B cell (primary cell): ENCODE results near the gene STX12. TPM values are rescaled to one million over a fixed set of nuclear protein-coding genes. Genes with fewer than 3 reads are reported as not detected.
"Not testable (repeated sequence)": the region's sequence is repeated elsewhere in the genome, so short reads cannot be mapped to it uniquely, and the experiment has no call there.

Experiments
- ATAC-seq: fragments of 200-7000 bp; cut with Tn5 transposase; one replicate; pipeline ENCODE4 v1.10.0; 2021; ENCODE audit warnings: low read depth, mild to moderate bottlenecking, moderate number of reproducible peaks, moderate library complexity
- CTCF ChIA-PET: fragments of 350-600 bp; sonication (Branson Sonifier 250); formaldehyde crosslinking; loops from one replicate; lab custom pipeline; 2021; ENCODE audit warnings: antibody characterized with exemption, inconsistent platforms; lab: Charles Lee
- POLR2A ChIA-PET: fragments of 350-600 bp; sonication (Branson Sonifier 250); formaldehyde crosslinking; loops from one replicate; lab custom pipeline; 2021; ENCODE audit warnings: antibody characterized with exemption; lab: Charles Lee
- DNase-seq: peaks from one replicate; pipeline ENCODE4 v3.0.0; 2013
- H2AFZ ChIP-seq: 2 replicates; pipeline ENCODE4 v1.6.1; 2012; ENCODE audit warnings: mild to moderate bottlenecking, low read depth, low read length; ENCODE audit not compliant: insufficient read depth, poor library complexity, severe bottlenecking
- H3K27ac ChIP-seq, 2 donors: 1 replicate in 1 of 2; 2 replicates in 1 of 2; pipeline ENCODE4 v1.5.1; 2012 to 2013; ENCODE audit warnings: low read length in 2 of 2, mild to moderate bottlenecking in 2 of 2, moderate library complexity in 1 of 2
- H3K27me3 ChIP-seq, 4 experiments: fragments of 200-600 bp in 1 of 4; sonication (generic) in 1 of 4; replicated peaks in 1 of 4; 1 replicate in 2 of 4; 2 replicates in 2 of 4; pipeline versions ENCODE4 v1.6.1 to v1.7.0; 2013 to 2016; ENCODE audit warnings: low read length in 3 of 4, mild to moderate bottlenecking in 2 of 4, mixed read lengths in 1 of 4, moderate library complexity in 1 of 4; ENCODE audit not compliant: insufficient read depth in 4 of 4, control insufficient read depth in 3 of 4; ENCODE audit errors: control extremely low read depth in 1 of 4
- H3K36me3 ChIP-seq, 2 experiments: replicated peaks in 1 of 2; 1 replicate in 1 of 2; 2 replicates in 1 of 2; pipeline versions ENCODE4 v1.6.1 to v1.7.1; 2013; ENCODE audit warnings: low read length in 1 of 2; ENCODE audit not compliant: insufficient read depth in 2 of 2, control insufficient read depth in 1 of 2; ENCODE audit errors: control extremely low read depth in 1 of 2, extremely low read depth in 1 of 2
- H3K4me1 ChIP-seq, 2 donors: fragments of 200-600 bp in 1 of 2; sonication (generic) in 1 of 2; 1 replicate in 1 of 2; 2 replicates in 1 of 2; pipeline versions ENCODE4 v1.5.1 to v1.6.1; 2013 to 2017; ENCODE audit warnings: low read length in 2 of 2; ENCODE audit not compliant: control insufficient read depth in 2 of 2, insufficient read depth in 2 of 2
- H3K4me2 ChIP-seq: replicated peaks from 2 replicates; pipeline ENCODE3; 2012; ENCODE audit warnings: mild to moderate bottlenecking, low read depth, low read length; ENCODE audit not compliant: poor library complexity, severe bottlenecking
- H3K4me3 ChIP-seq, 5 experiments: fragments of 200-600 bp in 1 of 5; sonication (generic) in 1 of 5; 1 replicate in 3 of 5; 2 replicates in 2 of 5; pipeline versions ENCODE4 v1.5.1 to v1.7.0; 2011 to 2016; ENCODE audit warnings: low read length in 4 of 5, mild to moderate bottlenecking in 4 of 5, low read depth in 2 of 5, control low read depth in 1 of 5, moderate library complexity in 1 of 5; ENCODE audit not compliant: insufficient read depth in 1 of 5; ENCODE audit errors: control extremely low read depth in 1 of 5, extremely low read depth in 1 of 5
- H3K79me2 ChIP-seq: fragments of 200-600 bp; sonication (generic); one replicate; pipeline ENCODE4 v1.6.0; 2016; ENCODE audit warnings: low read length; ENCODE audit not compliant: control insufficient read depth, insufficient read depth
- H3K9ac ChIP-seq: fragments of 200-600 bp; sonication (generic); 2 replicates; pipeline ENCODE4 v1.6.1; 2017; ENCODE audit warnings: mild to moderate bottlenecking, low read length, moderate library complexity
- H3K9me3 ChIP-seq, 3 donors: one replicate each; pipeline versions ENCODE4 v1.6.1 to v1.7.1; 2013; ENCODE audit warnings: low read length in 2 of 3; ENCODE audit not compliant: control insufficient read depth in 2 of 3, insufficient read depth in 1 of 3; ENCODE audit errors: control extremely low read depth in 1 of 3
- H4K20me1 ChIP-seq: 2 replicates; pipeline ENCODE4 v1.6.0; 2012; ENCODE audit warnings: mild to moderate bottlenecking, low read length; ENCODE audit not compliant: insufficient read depth, control insufficient read depth, poor library complexity, severe bottlenecking
- H3K27ac Mint-ChIP-seq: one replicate; pipeline ENCODE4 v1.8.0; 2021; ENCODE audit warnings: mixed read lengths
- H3K27me3 Mint-ChIP-seq: one replicate; pipeline ENCODE4 v1.8.0; 2021; ENCODE audit warnings: mixed read lengths
- H3K4me1 Mint-ChIP-seq: one replicate; pipeline ENCODE4 v1.8.0; 2021; ENCODE audit warnings: mixed read lengths
- H3K4me3 Mint-ChIP-seq: one replicate; pipeline ENCODE4 v1.8.0; 2021; ENCODE audit warnings: mixed read lengths
- H3K9me3 Mint-ChIP-seq: one replicate; pipeline ENCODE4 v1.8.0; 2022; ENCODE audit warnings: mixed read lengths; ENCODE audit not compliant: insufficient read depth
- EZH2 ChIP-seq: IDR thresholded peaks from 2 replicates; pipeline ENCODE4 v1.6.1; 2012; ENCODE audit warnings: borderline replicate concordance, low read depth, mild to moderate bottlenecking, moderate library complexity, low read length; ENCODE audit not compliant: insufficient read depth, poor library complexity, severe bottlenecking
- WGBS: methylation state at CpG from one replicate; pipeline ENCODE4 v1.1.5; 2013; ENCODE audit warnings: missing lambda C conversion rate; ENCODE audit not compliant: insufficient coverage; 5-methylcytosine and 5-hydroxymethylcytosine counted together
- intact Hi-C: fragments of 100-400 bp; cut with micrococcal nuclease; formaldehyde crosslinking; loops from one replicate; pipeline ENCODE4 v1.10.0; 2022
- polyA plus RNA-seq: library from polyadenylated mRNA; depleted of rRNA; stranded (reverse); fragments of >200 nt; gene quantifications from 2 replicates; pipeline ENCODE4 v1.2.3, GENCODE V29; 2012
- total RNA-seq, 2 donors: library from RNA; stranded (reverse); fragments of 120-200 nt in 1 of 2; gene quantifications; 1 replicate in 1 of 2; 2 replicates in 1 of 2; pipeline versions ENCODE4 v1.2.3 to v1.2.4, GENCODE V29; 2013 to 2022
- TF ChIP-seq, protein P1 (sequence below): fragments of 200-600 bp; IDR thresholded peaks from one replicate; pipeline ENCODE4 v1.8.0; 2022; ENCODE audit warnings: antibody characterized with exemption, mild to moderate bottlenecking

Gene STX12
- total and polyA plus RNA-seq, 2 donors (not counting 1 experiment from before 2014, with no cell fraction given), result 20.5 to 36.4 TPM

DNA sequence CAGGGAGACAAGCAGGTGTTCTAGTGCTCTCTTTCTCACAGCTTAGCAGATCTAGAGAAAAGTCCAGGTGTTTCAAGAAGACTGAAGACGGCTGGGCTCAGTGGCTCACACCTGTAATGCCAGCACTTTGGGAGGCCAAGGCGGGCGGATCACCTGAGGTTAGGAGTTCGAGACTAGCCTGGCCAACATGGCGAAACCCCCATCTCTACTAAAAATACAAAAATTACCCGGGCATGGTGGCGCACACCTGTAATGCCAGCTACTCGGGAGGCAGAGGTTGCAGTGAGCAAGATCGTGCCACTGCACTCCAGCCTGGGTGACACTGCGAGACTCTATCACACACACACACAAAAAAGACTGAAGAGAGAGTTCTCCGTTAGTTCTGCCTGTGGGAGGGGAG lies 84.5 kb downstream of the STX12 start:
- H3K4me2 ChIP-seq, H3K4me3 ChIP-seq, H3K27me3 Mint-ChIP-seq, H3K79me2 ChIP-seq, H3K9ac ChIP-seq, ATAC-seq, H3K9me3 ChIP-seq, H3K27me3 ChIP-seq, H4K20me1 ChIP-seq, H3K27ac ChIP-seq, H3K27ac Mint-ChIP-seq, H3K9me3 Mint-ChIP-seq, H3K4me3 Mint-ChIP-seq, DNase-seq, H3K36me3 ChIP-seq, H2AFZ ChIP-seq: not testable (repeated sequence)
- H3K4me1 Mint-ChIP-seq, result peaks cover 19% of the 10 kb centered on the region
- peaks cover 12 to 14% of the 10 kb centered on the region in 2 donors for H3K4me1 ChIP-seq
- ChIA-PET CTCF (interaction anchor here (0.6 to 7.1 kb wide), 33 partner anchors 8 to 351 kb away, joined by 3 to 147 read pairs (median 5); partner anchors contain the start of genes EYA3 and XKR8), POLR2A (interaction anchor here (0.8 to 1.5 kb wide), 2 partner anchors 18 to 122 kb away, joined by 3 to 6 read pairs; no protein-coding TSS in a partner anchor)
- intact Hi-C loops, result loop anchor here (5.0 kb wide), 1 partner anchor 105 kb away; no protein-coding TSS in a partner anchor
- 90% methylated on average over 7 of the region's 11 CpGs for WGBS

DNA sequence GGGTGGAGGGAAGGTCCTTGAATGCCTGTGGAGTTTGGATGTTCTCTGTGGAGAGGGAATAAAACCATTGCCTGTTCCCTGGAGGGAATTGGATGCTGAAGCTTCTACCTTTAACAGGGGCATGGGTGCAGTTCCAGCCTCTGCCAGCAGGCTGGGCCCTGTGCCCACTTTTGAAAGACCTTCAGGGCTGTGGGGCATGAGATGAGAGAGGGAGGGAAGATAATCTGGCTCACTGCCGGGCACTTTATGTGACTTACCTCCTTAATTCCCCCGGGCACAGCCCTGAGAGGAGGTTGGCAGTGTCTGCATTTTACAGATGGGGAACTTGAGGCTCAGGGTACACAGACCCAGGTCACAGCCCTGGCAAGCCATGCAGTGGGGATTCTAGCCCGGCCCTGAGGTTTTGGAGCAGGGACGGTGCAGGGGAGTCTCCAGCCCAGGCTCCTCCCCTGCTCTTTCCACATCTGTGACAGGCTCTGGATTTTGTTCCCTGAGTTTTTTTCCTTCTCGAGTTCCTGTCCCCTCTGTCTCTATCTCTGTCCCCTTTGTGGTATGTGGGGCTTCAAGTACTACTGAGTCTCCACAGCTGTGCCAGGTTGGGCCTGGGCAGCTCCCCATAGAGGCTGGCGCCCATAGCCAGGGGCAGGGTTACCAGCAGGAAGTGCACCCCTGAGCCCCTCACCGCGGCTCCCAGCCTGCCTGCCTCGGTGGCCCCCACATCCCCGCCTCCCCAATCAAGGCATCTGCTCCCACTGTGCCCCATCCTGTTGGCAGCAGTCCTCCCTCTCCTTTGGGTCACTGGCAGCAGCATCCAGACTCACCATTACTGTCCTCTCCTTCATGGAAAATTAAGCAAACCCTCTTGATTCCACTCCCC lies 85.3 kb downstream of the STX12 start:
- Histone ChIP-seq H3K27ac (no peak overlapping the region), H2AFZ (peak overlapping the region; percentile 74), H3K79me2 (no peaks in the 10 kb centered on the region), H4K20me1 (no peaks in the 10 kb centered on the region), H3K9me3 (no peaks in the 10 kb centered on the region), H3K9ac (no peak overlapping the region), H3K4me2 (peak overlapping the region; percentile 47), H3K27me3 (peaks cover 0 to 3% (median 0%) of the 10 kb centered on the region in 4 experiments), H3K4me1 (peaks cover 20 to 22% of the 10 kb centered on the region in 2 donors), H3K4me3 (no peak overlapping the region), H3K36me3 (no peaks in the 10 kb centered on the region)
- ATAC-seq (peak; percentile 95), DNase-seq (peak; percentile 88)
- no peaks in the 10 kb centered on the region for H3K27me3 Mint-ChIP-seq
- POLR2A ChIA-PET, result interaction anchor here (0.8 to 1.5 kb wide), 2 partner anchors 17 to 121 kb away, joined by 3 to 6 read pairs; no protein-coding TSS in a partner anchor
- no peaks in the 10 kb centered on the region for H3K9me3 Mint-ChIP-seq
- TF ChIP-seq, protein P1, sequence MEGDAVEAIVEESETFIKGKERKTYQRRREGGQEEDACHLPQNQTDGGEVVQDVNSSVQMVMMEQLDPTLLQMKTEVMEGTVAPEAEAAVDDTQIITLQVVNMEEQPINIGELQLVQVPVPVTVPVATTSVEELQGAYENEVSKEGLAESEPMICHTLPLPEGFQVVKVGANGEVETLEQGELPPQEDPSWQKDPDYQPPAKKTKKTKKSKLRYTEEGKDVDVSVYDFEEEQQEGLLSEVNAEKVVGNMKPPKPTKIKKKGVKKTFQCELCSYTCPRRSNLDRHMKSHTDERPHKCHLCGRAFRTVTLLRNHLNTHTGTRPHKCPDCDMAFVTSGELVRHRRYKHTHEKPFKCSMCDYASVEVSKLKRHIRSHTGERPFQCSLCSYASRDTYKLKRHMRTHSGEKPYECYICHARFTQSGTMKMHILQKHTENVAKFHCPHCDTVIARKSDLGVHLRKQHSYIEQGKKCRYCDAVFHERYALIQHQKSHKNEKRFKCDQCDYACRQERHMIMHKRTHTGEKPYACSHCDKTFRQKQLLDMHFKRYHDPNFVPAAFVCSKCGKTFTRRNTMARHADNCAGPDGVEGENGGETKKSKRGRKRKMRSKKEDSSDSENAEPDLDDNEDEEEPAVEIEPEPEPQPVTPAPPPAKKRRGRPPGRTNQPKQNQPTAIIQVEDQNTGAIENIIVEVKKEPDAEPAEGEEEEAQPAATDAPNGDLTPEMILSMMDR, result peak; percentile 97
- TF ChIP-seq EZH2, result no peak
- H3K27ac Mint-ChIP-seq, result peak overlapping the region; percentile 79
- H3K4me1 Mint-ChIP-seq, result peaks cover 27% of the 10 kb centered on the region
- no peak overlapping the region for H3K4me3 Mint-ChIP-seq
- intact Hi-C loops, result loop anchor here (1.0 to 5.0 kb wide), 6 partner anchors 14 to 351 kb away; partner anchors contain the start of genes EYA3 and THEMIS2
- WGBS, result 40% methylated on average over 8 of the region's 10 CpGs
- CTCF ChIA-PET, result interaction anchor here (0.6 to 7.1 kb wide), 30 partner anchors 9 to 351 kb away, joined by 3 to 147 read pairs (median 5); partner anchors contain the start of genes EYA3 and XKR8
